ENCODE results near the gene PLAAT2.
"Not testable (repeated sequence)": the region's sequence is repeated elsewhere in the genome, so short reads cannot be mapped to it uniquely, and the experiment has no call there.

Gene PLAAT2

GRCh38 chr11:63599211-63600122 is 36.3 kb upstream of the PLAAT2 start:
- H3K9ac ChIP-seq (ENCODE audit: low read depth, low read length), result no peak overlapping the region
- H3K27me3 ChIP-seq (ENCODE audit: insufficient read depth, low read length), result no peaks in the 10 kb centered on the region
- no peak overlapping the region for H3K4me3 ChIP-seq (ENCODE audit: low read length)
- peaks cover 24% of the 10 kb centered on the region for H3K36me3 ChIP-seq (ENCODE audit: insufficient read depth, low read depth, low read length)
- H3K27ac ChIP-seq (ENCODE audit: low read length), result no peak overlapping the region
- peaks cover 3% of the 10 kb centered on the region; the same call in 1 of the 2 replicates for H3K4me1 ChIP-seq (ENCODE audit: insufficient read depth, low read length)
- no peaks in the 10 kb centered on the region for H3K9me3 ChIP-seq (ENCODE audit: insufficient read depth, low read depth, low read length)

DNA sequence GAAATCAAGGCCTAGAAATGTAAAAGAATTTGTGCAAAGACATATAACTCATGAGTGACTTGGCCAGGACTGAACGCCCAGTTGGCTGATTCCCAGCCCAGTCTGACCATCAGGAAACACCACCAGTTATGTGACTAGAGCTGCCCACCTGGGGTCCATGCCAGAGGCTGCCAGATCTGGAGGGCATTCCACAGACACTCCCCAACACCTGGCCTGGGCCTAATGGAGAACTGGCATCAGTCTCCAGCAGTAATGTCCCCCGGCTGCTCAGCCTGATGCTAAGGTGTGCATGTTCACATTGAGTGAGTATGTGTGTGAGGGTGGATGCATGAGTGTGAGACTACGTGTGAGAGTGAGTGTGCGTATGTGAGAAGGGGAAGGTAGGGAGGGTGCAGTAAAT is 35.4 kb upstream of the PLAAT2 start:
- Histone ChIP-seq H3K9me3 (ENCODE audit: insufficient read depth, low read depth, low read length) (no peaks in the 10 kb centered on the region), H3K9ac (ENCODE audit: low read depth, low read length) (no peak overlapping the region), H3K36me3 (ENCODE audit: insufficient read depth, low read depth, low read length) (peaks cover 29% of the 10 kb centered on the region), H3K27me3 (ENCODE audit: insufficient read depth, low read length) (no peaks in the 10 kb centered on the region), H3K4me1 (ENCODE audit: insufficient read depth, low read length) (peaks cover 3% of the 10 kb centered on the region; the same call in 1 of the 2 replicates), H3K4me3 (ENCODE audit: low read length) (no peak overlapping the region), H3K27ac (ENCODE audit: low read length) (no peak overlapping the region)

DNA sequence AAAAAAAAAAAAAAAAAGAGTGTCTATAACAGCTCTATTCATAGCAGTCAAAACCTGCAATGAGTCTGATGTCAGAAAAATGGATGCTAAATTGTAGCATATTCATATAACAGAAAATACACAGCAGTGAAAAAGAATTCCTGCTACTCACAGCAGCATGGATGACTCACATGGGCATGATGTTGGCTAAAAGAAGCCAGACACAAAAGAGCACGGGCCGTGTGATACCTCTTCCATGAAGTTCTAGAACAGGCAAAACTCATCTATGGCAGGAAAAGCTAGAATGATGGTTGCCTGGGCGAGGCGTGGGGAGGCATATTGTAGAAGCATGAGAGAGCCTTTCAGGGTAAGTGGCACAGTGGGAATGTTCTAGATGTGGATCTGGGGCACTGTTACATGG is 32.1 kb upstream of the PLAAT2 start:
- no peaks in the 10 kb centered on the region for H3K27me3 ChIP-seq (ENCODE audit: insufficient read depth, low read length)
- no peaks in the 10 kb centered on the region for H3K9me3 ChIP-seq (ENCODE audit: insufficient read depth, low read depth, low read length)
- no peak overlapping the region for H3K4me3 ChIP-seq (ENCODE audit: low read length)
- H3K27ac ChIP-seq (ENCODE audit: low read length), result no peak overlapping the region
- H3K4me1 ChIP-seq (ENCODE audit: insufficient read depth, low read length), result no peaks in the 10 kb centered on the region
- no peak overlapping the region for H3K9ac ChIP-seq (ENCODE audit: low read depth, low read length)
- peaks cover 53% of the 10 kb centered on the region for H3K36me3 ChIP-seq (ENCODE audit: insufficient read depth, low read depth, low read length)

DNA sequence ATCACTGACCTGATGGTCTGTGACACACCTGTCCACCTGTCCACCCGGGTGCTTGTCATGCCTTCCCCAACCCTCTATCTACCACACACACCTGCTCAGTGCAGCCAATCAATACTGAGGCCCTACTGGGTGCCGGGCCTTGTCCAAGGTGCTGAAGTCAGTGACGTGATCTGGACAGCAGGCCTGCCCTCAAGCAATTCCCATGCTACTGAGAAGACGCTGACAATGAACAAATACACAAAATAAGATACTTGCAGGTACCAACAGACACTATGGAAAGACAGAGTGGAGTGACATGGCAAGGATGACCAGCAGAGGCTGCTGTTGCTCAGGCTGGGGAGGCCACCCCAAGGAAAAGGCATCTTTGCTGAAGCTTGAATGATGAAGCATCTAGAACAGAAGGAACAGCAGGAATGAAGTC is 29.8 kb upstream of the PLAAT2 start:
- no peak overlapping the region for H3K4me3 ChIP-seq (ENCODE audit: low read length)
- H3K27me3 ChIP-seq (ENCODE audit: insufficient read depth, low read length), result no peaks in the 10 kb centered on the region
- H3K36me3 ChIP-seq (ENCODE audit: insufficient read depth, low read depth, low read length), result peaks cover 69% of the 10 kb centered on the region

GRCh38 chr11:63590024-63590788 is 27.0 kb upstream of the PLAAT2 start:
- Histone ChIP-seq H3K9me3 (ENCODE audit: insufficient read depth, low read depth, low read length) (no peaks in the 10 kb centered on the region), H3K27me3 (ENCODE audit: insufficient read depth, low read length) (no peaks in the 10 kb centered on the region), H3K9ac (ENCODE audit: low read depth, low read length) (no peak overlapping the region), H3K36me3 (ENCODE audit: insufficient read depth, low read depth, low read length) (peaks cover 75% of the 10 kb centered on the region), H3K4me1 (ENCODE audit: insufficient read depth, low read length) (no peaks in the 10 kb centered on the region), H3K27ac (ENCODE audit: low read length) (no peak overlapping the region), H3K4me3 (ENCODE audit: low read length) (no peak overlapping the region)

More for the DNA sequence above, 29.8 kb upstream of the PLAAT2 start:
- H3K27ac ChIP-seq (ENCODE audit: low read length), result no peak overlapping the region
- no peak overlapping the region for H3K9ac ChIP-seq (ENCODE audit: low read depth, low read length)
- H3K9me3 ChIP-seq (ENCODE audit: insufficient read depth, low read depth, low read length), result no peaks in the 10 kb centered on the region
- H3K4me1 ChIP-seq (ENCODE audit: insufficient read depth, low read length), result no peaks in the 10 kb centered on the region

DNA sequence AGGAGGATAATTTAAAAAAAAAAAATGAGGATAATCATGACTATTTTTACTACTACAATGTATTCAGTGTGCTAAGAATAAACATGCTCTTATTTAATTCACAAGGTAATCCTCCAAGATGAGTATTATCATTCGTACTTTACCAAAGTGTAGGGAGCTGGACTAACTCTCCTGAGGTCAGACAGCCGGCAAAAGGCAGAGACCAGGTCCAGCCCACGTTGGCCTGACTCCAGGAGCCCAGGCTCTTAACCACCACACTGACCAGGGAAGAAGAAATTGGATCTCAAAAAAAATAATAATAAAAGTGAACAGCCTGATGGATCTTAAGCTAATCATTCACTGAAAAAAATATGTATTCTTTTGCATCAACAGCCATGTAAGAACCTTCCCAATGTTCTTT is 25.8 kb upstream of the PLAAT2 start:
- H3K9ac ChIP-seq (ENCODE audit: low read depth, low read length), result no peak overlapping the region
- no peaks in the 10 kb centered on the region for H3K4me1 ChIP-seq (ENCODE audit: insufficient read depth, low read length)
- no peak overlapping the region for H3K4me3 ChIP-seq (ENCODE audit: low read length)
- H3K9me3 ChIP-seq (ENCODE audit: insufficient read depth, low read depth, low read length), result no peaks in the 10 kb centered on the region
- no peak overlapping the region for H3K27ac ChIP-seq (ENCODE audit: low read length)
- no peaks in the 10 kb centered on the region for H3K27me3 ChIP-seq (ENCODE audit: insufficient read depth, low read length)
- peaks cover 73% of the 10 kb centered on the region for H3K36me3 ChIP-seq (ENCODE audit: insufficient read depth, low read depth, low read length)

GRCh38 chr11:63586451-63587166 is 23.4 kb upstream of the PLAAT2 start:
- no peak overlapping the region for H3K27ac ChIP-seq (ENCODE audit: low read length)
- peaks cover 5% of the 10 kb centered on the region; the same call in 1 of the 2 replicates for H3K4me1 ChIP-seq (ENCODE audit: insufficient read depth, low read length)
- no peaks in the 10 kb centered on the region for H3K27me3 ChIP-seq (ENCODE audit: insufficient read depth, low read length)
- peaks cover 78% of the 10 kb centered on the region for H3K36me3 ChIP-seq (ENCODE audit: insufficient read depth, low read depth, low read length)
- peaks cover 9% of the 10 kb centered on the region for H3K9me3 ChIP-seq (ENCODE audit: insufficient read depth, low read depth, low read length)
- H3K9ac ChIP-seq (ENCODE audit: low read depth, low read length), result no peak overlapping the region
- no peak overlapping the region for H3K4me3 ChIP-seq (ENCODE audit: low read length)

GRCh38 chr11:63583357-63583677 is 20.1 kb upstream of the PLAAT2 start:
- Histone ChIP-seq H3K4me3 (ENCODE audit: low read length) (no peak overlapping the region), H3K27me3 (ENCODE audit: insufficient read depth, low read length) (no peaks in the 10 kb centered on the region), H3K9me3 (ENCODE audit: insufficient read depth, low read depth, low read length) (peaks cover 23% of the 10 kb centered on the region), H3K27ac (ENCODE audit: low read length) (no peak overlapping the region), H3K9ac (ENCODE audit: low read depth, low read length) (no peak overlapping the region), H3K4me1 (ENCODE audit: insufficient read depth, low read length) (peaks cover 5% of the 10 kb centered on the region; the same call in 1 of the 2 replicates), H3K36me3 (ENCODE audit: insufficient read depth, low read depth, low read length) (peaks cover 68% of the 10 kb centered on the region)

DNA sequence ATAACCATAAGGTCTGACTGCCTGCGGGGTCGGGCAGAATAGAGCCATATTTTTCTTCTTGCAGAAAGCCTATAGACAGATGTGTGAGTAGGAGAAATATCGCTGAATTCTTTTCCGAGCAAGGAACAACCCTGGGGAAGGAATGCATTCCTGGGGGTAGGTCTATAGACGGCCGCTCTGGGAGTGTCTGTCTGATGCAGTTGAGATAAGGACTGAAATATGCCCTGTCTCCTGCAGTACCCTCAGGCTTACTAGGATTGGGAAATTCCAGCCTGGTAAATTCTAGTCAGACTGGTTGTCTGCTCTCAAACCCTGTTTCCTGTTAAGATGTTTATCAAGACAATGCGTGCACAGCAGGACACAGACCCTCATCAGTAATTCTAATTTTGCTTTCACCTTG is 18.0 kb upstream of the PLAAT2 start:
- Histone ChIP-seq H3K9me3 (ENCODE audit: insufficient read depth, low read depth, low read length) (peaks cover 23% of the 10 kb centered on the region), H3K36me3 (ENCODE audit: insufficient read depth, low read depth, low read length) (peaks cover 61% of the 10 kb centered on the region)
- H3K27me3 ChIP-seq (ENCODE audit: insufficient read depth, low read length); H3K27ac ChIP-seq (ENCODE audit: low read length); H3K9ac ChIP-seq (ENCODE audit: low read depth, low read length); H3K4me3 ChIP-seq (ENCODE audit: low read length); H3K4me1 ChIP-seq (ENCODE audit: insufficient read depth, low read length): not testable (repeated sequence)

DNA sequence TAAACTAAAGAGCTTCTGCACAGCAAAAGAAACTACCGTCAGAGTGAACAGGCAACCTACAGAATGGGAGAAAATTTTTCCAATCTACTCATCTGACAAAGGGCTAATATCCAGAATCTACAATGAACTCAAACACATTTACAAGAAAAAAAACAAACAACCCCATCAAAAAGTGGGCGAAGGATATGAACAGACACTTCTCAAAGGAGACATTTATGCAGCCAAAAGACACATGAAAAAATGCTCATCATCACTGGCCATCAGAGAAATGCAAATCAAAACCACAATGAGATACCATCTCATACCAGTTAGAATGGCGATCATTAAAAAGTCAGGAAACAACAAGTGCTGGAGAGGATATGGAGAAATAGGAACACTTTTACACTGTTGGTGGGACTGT is 15.7 kb upstream of the PLAAT2 start:
- H3K4me1 ChIP-seq (ENCODE audit: insufficient read depth, low read length); H3K9ac ChIP-seq (ENCODE audit: low read depth, low read length); H3K27ac ChIP-seq (ENCODE audit: low read length); H3K27me3 ChIP-seq (ENCODE audit: insufficient read depth, low read length); H3K4me3 ChIP-seq (ENCODE audit: low read length): not testable (repeated sequence)
- H3K9me3 ChIP-seq (ENCODE audit: insufficient read depth, low read depth, low read length), result peaks cover 23% of the 10 kb centered on the region
- H3K36me3 ChIP-seq (ENCODE audit: insufficient read depth, low read depth, low read length), result peaks cover 72% of the 10 kb centered on the region

- Histone ChIP-seq H3K4me3 (ENCODE audit: low read length) (no peak overlapping the region), H3K36me3 (ENCODE audit: insufficient read depth, low read depth, low read length) (peaks cover 44% of the 10 kb centered on the region), H3K9ac (ENCODE audit: low read depth, low read length) (no peak overlapping the region), H3K9me3 (ENCODE audit: insufficient read depth, low read depth, low read length) (peaks cover 3% of the 10 kb centered on the region), H3K4me1 (ENCODE audit: insufficient read depth, low read length) (no peaks in the 10 kb centered on the region), H3K27me3 (ENCODE audit: insufficient read depth, low read length) (no peaks in the 10 kb centered on the region), H3K27ac (ENCODE audit: low read length) (no peak overlapping the region)
Measured at GRCh38 chr11:63574856-63575602, 11.8 kb upstream of the PLAAT2 start.
